ENCODE data around the gene FMO4. TPM values are rescaled to one million over a fixed set of nuclear protein-coding genes. Genes with fewer than 3 reads are reported as not detected.

The FMO4 gene
- total and polyA plus RNA-seq, 9 of the 15 experiments (the other 6 are each of a cell fraction or from before 2014, with no cell fraction given) = 0.25 to 1.1 (median 0.54) TPM; not detected in 2

DNA sequence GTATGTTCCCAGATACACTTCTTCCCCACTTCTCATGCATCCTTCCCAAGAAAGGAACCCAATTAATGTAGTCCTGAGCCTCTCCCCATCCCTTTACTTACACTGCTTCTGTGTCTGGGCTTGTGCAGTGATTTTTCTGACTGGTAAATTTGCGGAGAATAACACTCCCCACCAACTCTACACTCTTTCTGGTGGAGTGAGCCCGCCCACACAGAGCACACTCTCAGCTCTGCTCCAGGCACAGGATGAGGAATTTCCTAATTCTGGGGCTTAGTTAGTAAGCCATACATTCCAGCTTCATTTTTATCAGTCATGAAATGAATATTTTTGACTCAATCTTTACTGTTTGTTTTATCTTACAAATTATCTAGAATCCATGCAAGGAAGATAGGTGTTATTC, 38.6 kb downstream of the FMO4 start:
- ChIA-PET POLR2A (no interaction called here), CTCF (ENCODE audit: low intra/inter-chr PET ratio) (no interaction called here)
- FAIRE-seq (no peak), DNase-seq (ENCODE audit: extremely low read depth in 1 of 4, low spot score in 3 of 4) (no peak), ATAC-seq (no peak)
- no peak overlapping the region for H3K4me2 ChIP-seq (ENCODE audit: insufficient read depth, low read length)
- BruUV-seq (replicated peaks) = no TSS peak
- H3K79me2 ChIP-seq (ENCODE audit: control insufficient read depth, insufficient read depth, low read length) = no peaks in the 10 kb centered on the region
- no peaks in the 10 kb centered on the region for H3K9me3 ChIP-seq (replicated peaks; ENCODE audit: control insufficient read depth, insufficient read depth, low read depth, low read length)
- WGBS (ENCODE audit: insufficient coverage, low coverage, missing lambda C conversion rate) = 0% methylated on average over 2 of the region's 2 CpGs
- no peak overlapping the region for H3K4me3 ChIP-seq
- no peak overlapping the region for H3K9ac ChIP-seq (ENCODE audit: insufficient read depth in 1 of 2, low read depth in 2 of 2, low read length in 2 of 2)
- intact Hi-C loops (cut with micrococcal nuclease) (no loop called here), in situ Hi-C loops (cut with MboI) (no loop called here)
- H2AFZ ChIP-seq (ENCODE audit: low read depth, low read length) = no peak overlapping the region
- H3K27me3 ChIP-seq (ENCODE audit: control insufficient read depth in 2 of 2, insufficient read depth in 2 of 2, low read length in 2 of 2) = no peaks in the 10 kb centered on the region
- TF ChIP-seq PURB (CRISPR knock-in tag; IDR thresholded peaks at IDR 0.05; ENCODE audit: low read depth) (no peak), ZFX (CRISPR knock-in tag; IDR thresholded peaks at IDR 0.05) (no peak), LARP7 (IDR thresholded peaks at IDR 0.05) (no peak), TRIM24 (IDR thresholded peaks at IDR 0.05) (no peak), ZKSCAN1 (IDR thresholded peaks at IDR 0.05; ENCODE audit: low read depth, low read length) (no peak), ZNF57 (CRISPR knock-in tag; IDR thresholded peaks at IDR 0.05) (no peak)
- TF ChIP-seq, protein P1, sequence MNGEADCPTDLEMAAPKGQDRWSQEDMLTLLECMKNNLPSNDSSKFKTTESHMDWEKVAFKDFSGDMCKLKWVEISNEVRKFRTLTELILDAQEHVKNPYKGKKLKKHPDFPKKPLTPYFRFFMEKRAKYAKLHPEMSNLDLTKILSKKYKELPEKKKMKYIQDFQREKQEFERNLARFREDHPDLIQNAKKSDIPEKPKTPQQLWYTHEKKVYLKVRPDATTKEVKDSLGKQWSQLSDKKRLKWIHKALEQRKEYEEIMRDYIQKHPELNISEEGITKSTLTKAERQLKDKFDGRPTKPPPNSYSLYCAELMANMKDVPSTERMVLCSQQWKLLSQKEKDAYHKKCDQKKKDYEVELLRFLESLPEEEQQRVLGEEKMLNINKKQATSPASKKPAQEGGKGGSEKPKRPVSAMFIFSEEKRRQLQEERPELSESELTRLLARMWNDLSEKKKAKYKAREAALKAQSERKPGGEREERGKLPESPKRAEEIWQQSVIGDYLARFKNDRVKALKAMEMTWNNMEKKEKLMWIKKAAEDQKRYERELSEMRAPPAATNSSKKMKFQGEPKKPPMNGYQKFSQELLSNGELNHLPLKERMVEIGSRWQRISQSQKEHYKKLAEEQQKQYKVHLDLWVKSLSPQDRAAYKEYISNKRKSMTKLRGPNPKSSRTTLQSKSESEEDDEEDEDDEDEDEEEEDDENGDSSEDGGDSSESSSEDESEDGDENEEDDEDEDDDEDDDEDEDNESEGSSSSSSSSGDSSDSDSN (IDR thresholded peaks at IDR 0.05; ENCODE audit: borderline replicate concordance in 1 of 2, low read depth in 2 of 2, low read length in 2 of 2) = no peak
- TF ChIP-seq, protein P2, sequence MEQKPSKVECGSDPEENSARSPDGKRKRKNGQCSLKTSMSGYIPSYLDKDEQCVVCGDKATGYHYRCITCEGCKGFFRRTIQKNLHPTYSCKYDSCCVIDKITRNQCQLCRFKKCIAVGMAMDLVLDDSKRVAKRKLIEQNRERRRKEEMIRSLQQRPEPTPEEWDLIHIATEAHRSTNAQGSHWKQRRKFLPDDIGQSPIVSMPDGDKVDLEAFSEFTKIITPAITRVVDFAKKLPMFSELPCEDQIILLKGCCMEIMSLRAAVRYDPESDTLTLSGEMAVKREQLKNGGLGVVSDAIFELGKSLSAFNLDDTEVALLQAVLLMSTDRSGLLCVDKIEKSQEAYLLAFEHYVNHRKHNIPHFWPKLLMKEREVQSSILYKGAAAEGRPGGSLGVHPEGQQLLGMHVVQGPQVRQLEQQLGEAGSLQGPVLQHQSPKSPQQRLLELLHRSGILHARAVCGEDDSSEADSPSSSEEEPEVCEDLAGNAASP (IDR thresholded peaks at IDR 0.05) = no peak
- H3K36me3 ChIP-seq (ENCODE audit: control insufficient read depth, insufficient read depth, low read length) = no peaks in the 10 kb centered on the region
- H3K4me1 ChIP-seq (replicated peaks in 1 of 2; ENCODE audit: control insufficient read depth in 2 of 2, insufficient read depth in 2 of 2, low read length in 2 of 2) = no peaks in the 10 kb centered on the region
- H3K27ac ChIP-seq (ENCODE audit: extremely low read depth, low read depth, low read length) = no peak overlapping the region
- H4K20me1 ChIP-seq (replicated peaks; ENCODE audit: control insufficient read depth, insufficient read depth, low read length) = no peaks in the 10 kb centered on the region
- no peaks in the 10 kb centered on the region for H3K9me1 ChIP-seq (ENCODE audit: control insufficient read depth, insufficient read depth, low read length)
